Measurements from ENCODE around the gene CPED1.

GRCh38 chr7:121182902-121183301 is 194.4 kb downstream of the CPED1 start:
- TF ChIP-seq, protein P1, sequence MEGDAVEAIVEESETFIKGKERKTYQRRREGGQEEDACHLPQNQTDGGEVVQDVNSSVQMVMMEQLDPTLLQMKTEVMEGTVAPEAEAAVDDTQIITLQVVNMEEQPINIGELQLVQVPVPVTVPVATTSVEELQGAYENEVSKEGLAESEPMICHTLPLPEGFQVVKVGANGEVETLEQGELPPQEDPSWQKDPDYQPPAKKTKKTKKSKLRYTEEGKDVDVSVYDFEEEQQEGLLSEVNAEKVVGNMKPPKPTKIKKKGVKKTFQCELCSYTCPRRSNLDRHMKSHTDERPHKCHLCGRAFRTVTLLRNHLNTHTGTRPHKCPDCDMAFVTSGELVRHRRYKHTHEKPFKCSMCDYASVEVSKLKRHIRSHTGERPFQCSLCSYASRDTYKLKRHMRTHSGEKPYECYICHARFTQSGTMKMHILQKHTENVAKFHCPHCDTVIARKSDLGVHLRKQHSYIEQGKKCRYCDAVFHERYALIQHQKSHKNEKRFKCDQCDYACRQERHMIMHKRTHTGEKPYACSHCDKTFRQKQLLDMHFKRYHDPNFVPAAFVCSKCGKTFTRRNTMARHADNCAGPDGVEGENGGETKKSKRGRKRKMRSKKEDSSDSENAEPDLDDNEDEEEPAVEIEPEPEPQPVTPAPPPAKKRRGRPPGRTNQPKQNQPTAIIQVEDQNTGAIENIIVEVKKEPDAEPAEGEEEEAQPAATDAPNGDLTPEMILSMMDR (IDR thresholded peaks at IDR 0.05; ENCODE audit: low read length), result no peak
- TF ChIP-seq EZH2 (IDR thresholded peaks at IDR 0.05; ENCODE audit: borderline replicate concordance, low read length), result no peak

Measured in OCI-LY1 (cell line).